Measurements from ENCODE around the gene PF4V1. TPM values are rescaled to one million over a fixed set of nuclear protein-coding genes. Genes with fewer than 3 reads are reported as not detected.

Gene PF4V1
- total and polyA plus RNA-seq, 2 donors, result not detected

- Histone ChIP-seq H3K27ac (ENCODE audit: low read depth) (no peak within 1 kb of the TSS), H3K4me1 (ENCODE audit: insufficient read depth) (no peaks in the 10 kb centered on the region), H3K4me3 (ENCODE audit: low read depth, low read length) (no peak within 1 kb of the TSS), H3K36me3 (ENCODE audit: insufficient read depth) (no peaks in the 10 kb centered on the region)
- no peak for DNase-seq (ENCODE audit: extremely low spot score)
- 3% methylated on average over 41 of the region's 41 CpGs for WGBS
These were observed 16.5 kb upstream of the PF4V1 start, which contains the start of gene CXCL6 for GRCh38 chr4:73836373-73837279. CXCL6 (plus strand) TSS chr4:73836678; CDS start chr4:73836751, 73 bp downstream.

GRCh38 chr4:73839071-73839470 is 14.0 kb upstream of the PF4V1 start:
- no peak for DNase-seq (ENCODE audit: extremely low spot score)
- Histone ChIP-seq H3K4me3 (ENCODE audit: low read depth, low read length) (no peak overlapping the region), H3K4me1 (ENCODE audit: insufficient read depth) (no peaks in the 10 kb centered on the region), H3K36me3 (ENCODE audit: insufficient read depth) (no peaks in the 10 kb centered on the region), H3K27ac (ENCODE audit: low read depth) (no peak overlapping the region)
- 82% methylated on average over 5 of the region's 5 CpGs for WGBS

- Histone ChIP-seq H3K27ac (ENCODE audit: low read depth) (no peak overlapping the region), H3K36me3 (ENCODE audit: insufficient read depth) (no peaks in the 10 kb centered on the region), H3K4me3 (ENCODE audit: low read depth, low read length) (no peak overlapping the region), H3K4me1 (ENCODE audit: insufficient read depth) (no peaks in the 10 kb centered on the region)
- WGBS, result 74% methylated on average over 3 of the region's 3 CpGs
- no peak for DNase-seq (ENCODE audit: extremely low spot score)
These were observed 13.4 kb upstream of the PF4V1 start for GRCh38 chr4:73839715-73840114.

- no peak overlapping the region for H3K4me3 ChIP-seq (ENCODE audit: low read depth, low read length)
- H3K36me3 ChIP-seq (ENCODE audit: insufficient read depth), result no peaks in the 10 kb centered on the region
- no peak for DNase-seq (ENCODE audit: extremely low spot score)
- no peak overlapping the region for H3K27ac ChIP-seq (ENCODE audit: low read depth)
- 79% methylated on average over 4 of the region's 4 CpGs for WGBS
- no peaks in the 10 kb centered on the region for H3K4me1 ChIP-seq (ENCODE audit: insufficient read depth)
These were observed 11.7 kb upstream of the PF4V1 start for GRCh38 chr4:73841243-73841925.

DNA sequence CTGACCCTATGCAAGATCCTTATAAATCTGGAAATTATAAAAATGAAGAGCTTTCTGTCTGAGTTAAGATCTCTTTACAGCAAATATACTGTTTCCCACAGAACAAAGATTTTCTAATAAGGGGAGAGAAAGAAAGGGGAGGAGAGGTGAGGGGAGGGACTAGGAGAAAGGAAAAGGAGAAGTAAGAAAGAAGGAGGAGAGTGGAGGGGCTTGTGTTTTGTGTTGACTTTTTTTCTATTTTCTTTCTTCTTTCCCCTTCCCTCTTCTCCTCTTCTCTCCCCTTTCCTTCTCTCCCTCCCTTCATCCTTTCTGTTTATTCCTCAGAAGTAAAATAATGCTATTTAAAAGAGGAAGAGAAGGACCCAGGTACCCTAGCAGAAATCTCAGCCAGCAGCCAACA is 10.4 kb upstream of the PF4V1 start:
- Histone ChIP-seq H3K4me3 (ENCODE audit: low read depth, low read length) (no peak overlapping the region), H3K36me3 (ENCODE audit: insufficient read depth) (no peaks in the 10 kb centered on the region), H3K27ac (ENCODE audit: low read depth) (no peak overlapping the region), H3K4me1 (ENCODE audit: insufficient read depth) (no peaks in the 10 kb centered on the region)
- DNase-seq (ENCODE audit: extremely low spot score), result no peak

- Histone ChIP-seq H3K4me1 (ENCODE audit: insufficient read depth) (no peaks in the 10 kb centered on the region), H3K27ac (ENCODE audit: low read depth) (no peak overlapping the region), H3K4me3 (ENCODE audit: low read depth, low read length) (no peak overlapping the region), H3K36me3 (ENCODE audit: insufficient read depth) (no peaks in the 10 kb centered on the region)
- no peak for DNase-seq (ENCODE audit: extremely low spot score)
These were observed 9.7 kb upstream of the PF4V1 start for GRCh38 chr4:73843369-73843768.

GRCh38 chr4:73844345-73844744 is 8.8 kb upstream of the PF4V1 start:
- 72% methylated on average over 3 of the region's 3 CpGs for WGBS

DNA sequence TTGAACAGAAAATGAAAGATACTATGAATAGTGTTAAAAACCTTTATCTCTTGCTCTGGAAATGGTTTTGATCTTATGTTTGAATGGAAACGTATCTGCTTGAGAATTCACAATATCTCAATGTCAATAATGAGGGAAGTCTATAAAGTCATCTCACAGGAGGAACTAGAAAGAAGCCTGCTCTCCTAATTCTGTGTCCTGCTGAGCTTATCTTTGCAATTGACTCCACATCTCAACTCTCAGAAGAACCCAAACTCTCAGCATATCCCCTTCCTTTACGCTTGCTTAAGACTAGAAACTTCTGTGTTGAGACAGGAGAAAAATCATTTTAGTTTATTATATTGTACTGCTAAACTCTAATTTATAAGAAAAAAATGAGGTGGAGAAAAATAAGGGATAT is 8.3 kb upstream of the PF4V1 start:
- DNase-seq (ENCODE audit: extremely low spot score), result no peak
- H3K27ac ChIP-seq (ENCODE audit: low read depth), result no peak overlapping the region
- no peaks in the 10 kb centered on the region for H3K36me3 ChIP-seq (ENCODE audit: insufficient read depth)
- 56% methylated on average over 2 of the region's 2 CpGs for WGBS
- H3K4me3 ChIP-seq (ENCODE audit: low read depth, low read length), result no peak overlapping the region
- no peaks in the 10 kb centered on the region for H3K4me1 ChIP-seq (ENCODE audit: insufficient read depth)

More at GRCh38 chr4:73844345-73844744, 8.8 kb upstream of the PF4V1 start:
- DNase-seq (ENCODE audit: extremely low spot score), result no peak
- Histone ChIP-seq H3K27ac (ENCODE audit: low read depth) (no peak overlapping the region), H3K4me3 (ENCODE audit: low read depth, low read length) (no peak overlapping the region), H3K4me1 (ENCODE audit: insufficient read depth) (no peaks in the 10 kb centered on the region), H3K36me3 (ENCODE audit: insufficient read depth) (no peaks in the 10 kb centered on the region)

DNA sequence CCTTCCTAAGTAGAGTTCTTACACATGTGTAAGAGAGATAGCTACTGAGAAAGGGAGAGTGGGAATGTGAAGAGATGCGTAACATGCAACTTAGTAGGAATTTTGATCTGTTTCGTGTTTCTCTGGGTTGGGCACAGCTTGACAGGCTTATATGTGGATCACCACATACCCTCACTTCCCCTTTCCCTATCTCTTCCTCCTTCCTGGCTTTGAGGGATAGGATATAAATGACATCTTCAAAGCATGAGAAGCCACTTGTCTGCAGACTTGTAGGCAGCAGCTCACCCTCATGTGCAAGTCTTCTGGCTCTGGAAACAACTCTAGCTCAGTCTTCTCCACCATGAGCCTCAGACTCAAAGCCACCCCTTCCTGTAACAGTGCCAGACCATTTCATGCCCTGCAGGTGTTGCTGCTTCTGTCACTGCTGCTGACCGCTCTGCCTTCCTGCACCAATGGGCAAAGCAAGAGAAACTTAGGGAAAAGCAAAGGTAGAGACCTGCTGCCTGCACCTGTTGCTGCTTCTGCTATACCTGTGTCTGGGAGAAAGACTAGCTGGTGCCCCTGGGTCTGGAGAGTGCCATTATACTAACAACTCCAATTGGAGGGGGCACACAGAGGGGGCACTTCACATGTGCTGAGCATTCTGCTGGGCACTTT is 5.4 kb upstream of the PF4V1 start:
- 90% methylated on average over 3 of the region's 3 CpGs for WGBS
- Histone ChIP-seq H3K27ac (ENCODE audit: low read depth) (no peak overlapping the region), H3K4me3 (ENCODE audit: low read depth, low read length) (no peak overlapping the region), H3K4me1 (ENCODE audit: insufficient read depth) (no peaks in the 10 kb centered on the region), H3K36me3 (ENCODE audit: insufficient read depth) (no peaks in the 10 kb centered on the region)
- DNase-seq (ENCODE audit: extremely low spot score), result no peak

- 79% methylated on average over 1 of the region's 1 CpG for WGBS
- no peaks in the 10 kb centered on the region for H3K36me3 ChIP-seq (ENCODE audit: insufficient read depth)
- no peak overlapping the region for H3K4me3 ChIP-seq (ENCODE audit: low read depth, low read length)
- no peaks in the 10 kb centered on the region for H3K4me1 ChIP-seq (ENCODE audit: insufficient read depth)
- no peak overlapping the region for H3K27ac ChIP-seq (ENCODE audit: low read depth)
- no peak for DNase-seq (ENCODE audit: extremely low spot score)
These were observed 4.8 kb upstream of the PF4V1 start for GRCh38 chr4:73848183-73848777.

DNA sequence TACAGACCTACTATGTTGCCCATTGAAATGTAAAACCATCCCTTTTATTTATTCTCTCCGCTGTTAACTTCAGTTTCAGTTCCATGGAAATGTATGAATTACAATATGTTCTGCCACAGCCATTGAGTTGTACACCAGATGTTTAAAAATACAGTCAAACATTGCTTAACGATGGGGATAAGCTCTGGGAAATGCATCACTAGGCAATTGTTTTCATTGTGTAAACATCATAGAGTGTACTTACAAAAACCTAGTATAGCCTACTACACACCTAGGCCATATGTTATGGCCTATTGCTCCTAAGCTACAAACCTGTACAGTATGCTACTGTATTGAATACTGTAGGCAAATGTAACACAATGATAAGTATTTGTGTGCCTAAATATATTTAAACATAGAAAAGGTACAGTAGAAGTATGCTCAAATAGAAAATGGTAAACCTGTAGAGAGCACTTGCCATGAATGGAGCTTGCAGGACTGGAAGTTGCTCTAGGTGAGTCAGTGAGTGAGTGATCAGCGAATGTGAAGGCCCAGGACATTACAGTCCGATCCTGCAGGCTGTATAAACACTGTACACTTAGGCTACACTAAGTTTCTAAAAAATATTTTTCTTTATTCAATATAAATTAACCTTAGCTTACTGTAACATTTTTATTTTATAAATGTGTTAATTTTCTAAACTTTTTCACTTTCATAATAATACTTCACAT is 2.7 kb upstream of the PF4V1 start:
- WGBS, result 82% methylated on average over 4 of the region's 4 CpGs
- H3K36me3 ChIP-seq (ENCODE audit: insufficient read depth), result no peaks in the 10 kb centered on the region
- H3K4me1 ChIP-seq (ENCODE audit: insufficient read depth), result no peaks in the 10 kb centered on the region
- no peak overlapping the region for H3K4me3 ChIP-seq (ENCODE audit: low read depth, low read length)
- no peak overlapping the region for H3K27ac ChIP-seq (ENCODE audit: low read depth)
- no peak for DNase-seq (ENCODE audit: extremely low spot score)

DNA sequence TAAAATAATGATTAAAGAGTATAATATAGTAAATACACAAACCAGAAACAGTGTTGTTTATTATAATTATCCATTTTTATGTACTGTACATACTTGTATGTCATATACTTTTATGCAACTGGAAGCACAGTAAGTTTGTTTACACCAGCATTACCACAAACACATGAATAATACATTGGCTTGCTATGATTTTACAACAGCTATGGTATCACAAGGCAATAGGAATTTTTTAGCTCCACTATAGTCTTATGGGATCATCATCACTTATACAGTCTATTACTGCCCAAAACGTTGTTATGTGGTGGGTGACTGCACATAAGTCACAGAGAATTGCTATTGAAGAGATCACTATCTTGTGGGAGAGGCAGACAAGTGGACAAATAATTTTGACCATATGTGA is 1.8 kb upstream of the PF4V1 start:
- H3K27ac ChIP-seq (ENCODE audit: low read depth), result no peak overlapping the region
- no peak overlapping the region for H3K4me3 ChIP-seq (ENCODE audit: low read depth, low read length)
- WGBS, result 67% methylated on average over 1 of the region's 1 CpG
- H3K4me1 ChIP-seq (ENCODE audit: insufficient read depth), result no peaks in the 10 kb centered on the region
- DNase-seq (ENCODE audit: extremely low spot score), result no peak
- H3K36me3 ChIP-seq (ENCODE audit: insufficient read depth), result no peaks in the 10 kb centered on the region

GRCh38 chr4:73852771-73853170 is 325 bp upstream of the PF4V1 start:
- no peaks in the 10 kb centered on the region for H3K36me3 ChIP-seq (ENCODE audit: insufficient read depth)
- H3K4me3 ChIP-seq (ENCODE audit: low read depth, low read length), result no peak overlapping the region
- H3K27ac ChIP-seq (ENCODE audit: low read depth), result no peak overlapping the region
- no peak for DNase-seq (ENCODE audit: extremely low spot score)
- no peaks in the 10 kb centered on the region for H3K4me1 ChIP-seq (ENCODE audit: insufficient read depth)
